ENCODE measurements around the gene ADGRE3.

- TF ChIP-seq, protein P1, sequence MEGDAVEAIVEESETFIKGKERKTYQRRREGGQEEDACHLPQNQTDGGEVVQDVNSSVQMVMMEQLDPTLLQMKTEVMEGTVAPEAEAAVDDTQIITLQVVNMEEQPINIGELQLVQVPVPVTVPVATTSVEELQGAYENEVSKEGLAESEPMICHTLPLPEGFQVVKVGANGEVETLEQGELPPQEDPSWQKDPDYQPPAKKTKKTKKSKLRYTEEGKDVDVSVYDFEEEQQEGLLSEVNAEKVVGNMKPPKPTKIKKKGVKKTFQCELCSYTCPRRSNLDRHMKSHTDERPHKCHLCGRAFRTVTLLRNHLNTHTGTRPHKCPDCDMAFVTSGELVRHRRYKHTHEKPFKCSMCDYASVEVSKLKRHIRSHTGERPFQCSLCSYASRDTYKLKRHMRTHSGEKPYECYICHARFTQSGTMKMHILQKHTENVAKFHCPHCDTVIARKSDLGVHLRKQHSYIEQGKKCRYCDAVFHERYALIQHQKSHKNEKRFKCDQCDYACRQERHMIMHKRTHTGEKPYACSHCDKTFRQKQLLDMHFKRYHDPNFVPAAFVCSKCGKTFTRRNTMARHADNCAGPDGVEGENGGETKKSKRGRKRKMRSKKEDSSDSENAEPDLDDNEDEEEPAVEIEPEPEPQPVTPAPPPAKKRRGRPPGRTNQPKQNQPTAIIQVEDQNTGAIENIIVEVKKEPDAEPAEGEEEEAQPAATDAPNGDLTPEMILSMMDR (IDR thresholded peaks at IDR 0.05) = no peak
- TF ChIP-seq POLR2AphosphoS5 (IDR thresholded peaks at IDR 0.05) = no peak
These were observed 97.4 kb downstream of the ADGRE3 start for GRCh38 chr19:14577264-14577663.
